Immature natural killer cell (primary cell): ENCODE measurements around the gene TM6SF1. TPM values are rescaled to one million over a fixed set of nuclear protein-coding genes. Genes with fewer than 3 reads are reported as not detected.

ENCODE experiments used
- DNase-seq, 3 donors: peaks; one replicate each; pipeline ENCODE4 v3.0.0; 2022; ENCODE audit warnings: mixed read lengths in 1 of 3
- H3K27ac Mint-ChIP-seq, 6 donors: one replicate each; pipeline ENCODE4 v1.8.0; 2020; ENCODE audit warnings: mixed read lengths in 6 of 6, mild to moderate bottlenecking in 5 of 6, inconsistent platforms in 4 of 6, moderate library complexity in 3 of 6
- H3K27me3 Mint-ChIP-seq, 3 donors: one replicate each; pipeline ENCODE4 v1.8.0; 2020 to 2021; ENCODE audit warnings: low read depth in 3 of 3, mild to moderate bottlenecking in 3 of 3, mixed read lengths in 3 of 3, moderate library complexity in 3 of 3, inconsistent platforms in 1 of 3
- H3K36me3 Mint-ChIP-seq, 3 donors: one replicate each; pipeline ENCODE4 v1.8.0; 2020; ENCODE audit warnings: mixed read lengths in 3 of 3, inconsistent platforms in 2 of 3, mild to moderate bottlenecking in 2 of 3
- H3K4me1 Mint-ChIP-seq, 2 donors: one replicate each; pipeline ENCODE4 v1.8.0; 2020; ENCODE audit warnings: inconsistent platforms in 2 of 2, mild to moderate bottlenecking in 2 of 2, mixed read lengths in 2 of 2, moderate library complexity in 1 of 2
- H3K4me3 Mint-ChIP-seq, 5 donors: one replicate each; pipeline ENCODE4 v1.8.0; 2020; ENCODE audit warnings: mild to moderate bottlenecking in 5 of 5, mixed read lengths in 5 of 5, inconsistent platforms in 3 of 5, moderate library complexity in 3 of 5
- H3K9me3 Mint-ChIP-seq, 6 donors: one replicate each; pipeline ENCODE4 v1.8.0; 2020; ENCODE audit warnings: mild to moderate bottlenecking in 6 of 6, mixed read lengths in 6 of 6, inconsistent platforms in 4 of 6, moderate library complexity in 3 of 6
- polyA plus RNA-seq, 3 donors: library from polyadenylated mRNA; unstranded; fragments of 300-500 nt; fragmentation: Illumina TruSeq; gene quantifications; one replicate each; pipeline ENCODE4 v1.2.3, GENCODE V29; 2021

The TM6SF1 gene
- polyA plus RNA-seq, 3 donors from 2014 or later, result 17.2 to 20.2 (median 17.9) TPM

GRCh38 chr15:83178869-83179325 lies 71.5 kb downstream of the TM6SF1 start:
- no peak overlapping the region for H3K4me3 Mint-ChIP-seq
- H3K9me3 Mint-ChIP-seq, result no peaks in the 10 kb centered on the region
- no peak for DNase-seq
- no peaks in the 10 kb centered on the region for H3K36me3 Mint-ChIP-seq
- H3K4me1 Mint-ChIP-seq, result no peaks in the 10 kb centered on the region
- H3K27ac Mint-ChIP-seq, result no peak overlapping the region
- peaks cover 0 to 2% (median 1%) of the 10 kb centered on the region in 3 donors for H3K27me3 Mint-ChIP-seq

- no peaks in the 10 kb centered on the region for H3K4me1 Mint-ChIP-seq
- no peak overlapping the region for H3K4me3 Mint-ChIP-seq
- no peak for DNase-seq
- H3K9me3 Mint-ChIP-seq, result no peaks in the 10 kb centered on the region
- H3K27me3 Mint-ChIP-seq, result peaks cover 0 to 2% (median 1%) of the 10 kb centered on the region in 3 donors
- H3K27ac Mint-ChIP-seq, result no peak overlapping the region
- H3K36me3 Mint-ChIP-seq, result peaks cover 0 to 4% (median 0%) of the 10 kb centered on the region in 3 donors
Observed at GRCh38 chr15:83185561-83185960, 78.1 kb downstream of the TM6SF1 start.

Other genes starting within 250 kb of the TM6SF1 start
- 1 to 10 TPM in 2 of 3 donors, not detected in 1; 3.4 to 3.5 TPM for gene HOMER2, start 154.9 kb upstream of the TM6SF1 start, polyA plus RNA-seq
- 10 to 100 TPM; 37.8 to 75.7 (median 52.6) TPM for gene RAMAC, start 121.4 kb upstream of the TM6SF1 start, polyA plus RNA-seq
- gene C15orf40, start 96.0 kb upstream of the TM6SF1 start, polyA plus RNA-seq, result 10 to 100 TPM; 48.1 to 56.5 (median 48.7) TPM
- 10 to 100 TPM; 45.6 to 61.9 (median 56.1) TPM for gene BTBD1, start 40.4 kb upstream of the TM6SF1 start, polyA plus RNA-seq
- gene HDGFL3, start 100.2 kb downstream of the TM6SF1 start, polyA plus RNA-seq, result 10 to 100 TPM in 2 of 3 donors, 1 to 10 TPM in 1; 6.8 to 21.6 (median 10.6) TPM
- gene BNC1, start 177.0 kb downstream of the TM6SF1 start, polyA plus RNA-seq, result not detected